GM12873 (cell line): Measurements from ENCODE around the gene OPA3.

ENCODE experiments used
- CTCF ChIP-seq: IDR thresholded peaks from 2 replicates; pipeline ENCODE4 v1.5.1; 2012; ENCODE audit warnings: low read depth, mild to moderate bottlenecking, moderate library complexity, low read length, control low read depth; ENCODE audit not compliant: insufficient read depth; ENCODE audit errors: missing control alignments

OPA3 gene

GRCh38 chr19:45584332-45585157, at the start of gene OPA3:
TSS of gene OPA3 (minus strand) at chr19:45584802. CDS start at chr19:45584764, 38 bp downstream.
- no peak for TF ChIP-seq CTCF

DNA sequence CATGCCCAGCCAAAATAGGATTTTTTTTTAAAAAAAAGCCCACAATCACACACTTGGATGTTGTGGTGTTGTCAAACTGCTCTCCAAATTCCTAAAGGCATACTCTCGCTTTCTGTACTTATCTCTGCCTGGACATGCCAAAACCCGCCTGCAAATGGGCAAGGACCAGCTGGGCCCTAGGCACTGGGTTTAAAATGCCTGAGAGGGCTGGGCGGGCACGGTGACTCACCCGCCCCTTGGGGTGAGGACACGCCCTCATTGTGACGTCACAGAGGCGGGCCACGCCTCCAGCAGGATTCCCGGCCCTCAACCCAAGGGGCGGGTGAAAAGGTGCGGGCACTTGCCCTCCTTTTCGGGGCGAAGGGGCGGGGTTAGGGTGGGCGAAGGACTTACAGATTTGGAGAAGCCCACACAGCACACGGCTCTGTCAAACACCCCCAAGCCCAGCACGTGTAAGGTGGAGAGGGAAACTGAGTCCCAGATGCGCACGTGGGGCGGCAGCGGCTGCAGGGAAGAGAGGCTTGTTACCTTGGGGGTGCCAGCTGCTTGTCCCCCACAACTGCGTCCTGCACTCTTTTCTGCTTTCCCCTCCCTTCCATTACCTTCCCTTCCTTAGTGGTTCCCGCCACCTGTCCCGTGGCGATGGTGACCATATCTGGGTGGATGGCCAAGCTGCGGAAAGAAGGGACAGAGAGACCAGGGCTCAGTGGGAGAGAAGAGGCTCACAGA, 48.0 kb upstream of the OPA3 start:
- TF ChIP-seq CTCF: no peak

- TF ChIP-seq CTCF: no peak
Measured at GRCh38 chr19:45630463-45630862, 45.9 kb upstream of the OPA3 start.

GRCh38 chr19:45629704-45630103, 45.1 kb upstream of the OPA3 start:
- no peak for TF ChIP-seq CTCF

GRCh38 chr19:45623984-45624383, 39.4 kb upstream of the OPA3 start:
- no peak for TF ChIP-seq CTCF

- TF ChIP-seq CTCF: no peak
Measured at GRCh38 chr19:45621976-45622503, 37.4 kb upstream of the OPA3 start.

DNA sequence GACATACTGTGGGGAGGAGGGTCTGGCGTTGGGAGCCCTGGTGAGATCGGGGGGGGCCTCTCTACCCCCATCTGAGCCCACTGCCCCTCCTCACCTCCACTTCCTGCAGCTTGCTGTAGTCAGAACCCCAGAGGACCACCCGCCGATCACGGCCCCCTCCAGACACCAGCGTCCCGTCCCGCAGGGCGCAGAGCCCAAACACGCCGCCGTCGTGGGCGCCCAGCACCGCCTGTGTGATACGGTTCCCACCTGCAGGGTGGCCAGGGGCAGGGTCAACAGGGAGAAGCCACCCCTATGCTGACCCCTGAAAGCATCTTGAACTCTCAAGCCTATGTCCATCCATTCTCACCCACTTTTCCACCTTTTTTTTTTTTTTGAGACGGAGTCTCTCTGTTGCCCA, 36.8 kb upstream of the OPA3 start:
- TF ChIP-seq CTCF: no peak
